GM12873 (cell line): ENCODE measurements around the gene COL6A1.

Experiments
- TF ChIP-seq, protein P1 (sequence below): IDR thresholded peaks from 2 replicates; pipeline ENCODE4 v1.5.1; 2012; ENCODE audit warnings: low read depth, mild to moderate bottlenecking, moderate library complexity, low read length, control low read depth; ENCODE audit not compliant: insufficient read depth; ENCODE audit errors: missing control alignments

Gene COL6A1

DNA sequence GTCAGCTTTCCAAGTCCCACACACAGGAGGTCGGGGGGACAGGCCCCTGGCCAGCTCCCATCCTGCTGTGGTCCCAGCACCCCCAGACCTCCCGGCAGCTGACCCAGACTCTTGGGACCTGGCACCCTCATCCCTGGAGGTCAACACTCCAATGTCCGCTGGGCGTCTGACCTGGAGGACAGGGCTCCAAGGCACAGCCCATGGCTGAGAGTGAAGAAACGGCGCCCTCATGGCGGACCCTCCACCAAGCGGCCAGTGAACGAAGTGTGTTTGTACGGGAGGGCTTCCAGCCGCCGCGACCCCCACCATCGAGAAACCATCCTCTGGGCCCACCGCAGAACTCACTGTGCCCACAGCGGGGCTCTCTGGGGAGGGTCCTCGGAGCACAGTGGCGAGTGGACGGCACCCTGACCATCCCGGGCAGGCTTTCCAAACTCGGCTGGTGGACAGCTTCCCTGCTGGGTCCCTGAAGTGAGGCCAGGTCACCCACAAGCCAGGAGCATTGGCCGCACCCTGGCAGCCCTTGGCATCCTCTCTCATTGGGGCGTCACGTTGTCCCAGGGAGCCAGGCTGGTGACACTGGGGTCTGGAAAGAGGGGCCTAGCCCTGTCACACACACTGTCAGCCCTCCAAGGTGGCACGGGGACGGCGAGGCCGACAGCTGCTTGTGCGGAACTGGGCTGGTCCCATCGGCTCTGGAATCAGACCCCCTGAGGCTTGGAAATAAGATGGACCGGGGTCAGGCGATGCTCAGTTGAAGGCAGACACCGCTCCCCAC is 68.5 kb downstream of the COL6A1 start:
- TF ChIP-seq, protein P1, sequence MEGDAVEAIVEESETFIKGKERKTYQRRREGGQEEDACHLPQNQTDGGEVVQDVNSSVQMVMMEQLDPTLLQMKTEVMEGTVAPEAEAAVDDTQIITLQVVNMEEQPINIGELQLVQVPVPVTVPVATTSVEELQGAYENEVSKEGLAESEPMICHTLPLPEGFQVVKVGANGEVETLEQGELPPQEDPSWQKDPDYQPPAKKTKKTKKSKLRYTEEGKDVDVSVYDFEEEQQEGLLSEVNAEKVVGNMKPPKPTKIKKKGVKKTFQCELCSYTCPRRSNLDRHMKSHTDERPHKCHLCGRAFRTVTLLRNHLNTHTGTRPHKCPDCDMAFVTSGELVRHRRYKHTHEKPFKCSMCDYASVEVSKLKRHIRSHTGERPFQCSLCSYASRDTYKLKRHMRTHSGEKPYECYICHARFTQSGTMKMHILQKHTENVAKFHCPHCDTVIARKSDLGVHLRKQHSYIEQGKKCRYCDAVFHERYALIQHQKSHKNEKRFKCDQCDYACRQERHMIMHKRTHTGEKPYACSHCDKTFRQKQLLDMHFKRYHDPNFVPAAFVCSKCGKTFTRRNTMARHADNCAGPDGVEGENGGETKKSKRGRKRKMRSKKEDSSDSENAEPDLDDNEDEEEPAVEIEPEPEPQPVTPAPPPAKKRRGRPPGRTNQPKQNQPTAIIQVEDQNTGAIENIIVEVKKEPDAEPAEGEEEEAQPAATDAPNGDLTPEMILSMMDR: no peak

DNA sequence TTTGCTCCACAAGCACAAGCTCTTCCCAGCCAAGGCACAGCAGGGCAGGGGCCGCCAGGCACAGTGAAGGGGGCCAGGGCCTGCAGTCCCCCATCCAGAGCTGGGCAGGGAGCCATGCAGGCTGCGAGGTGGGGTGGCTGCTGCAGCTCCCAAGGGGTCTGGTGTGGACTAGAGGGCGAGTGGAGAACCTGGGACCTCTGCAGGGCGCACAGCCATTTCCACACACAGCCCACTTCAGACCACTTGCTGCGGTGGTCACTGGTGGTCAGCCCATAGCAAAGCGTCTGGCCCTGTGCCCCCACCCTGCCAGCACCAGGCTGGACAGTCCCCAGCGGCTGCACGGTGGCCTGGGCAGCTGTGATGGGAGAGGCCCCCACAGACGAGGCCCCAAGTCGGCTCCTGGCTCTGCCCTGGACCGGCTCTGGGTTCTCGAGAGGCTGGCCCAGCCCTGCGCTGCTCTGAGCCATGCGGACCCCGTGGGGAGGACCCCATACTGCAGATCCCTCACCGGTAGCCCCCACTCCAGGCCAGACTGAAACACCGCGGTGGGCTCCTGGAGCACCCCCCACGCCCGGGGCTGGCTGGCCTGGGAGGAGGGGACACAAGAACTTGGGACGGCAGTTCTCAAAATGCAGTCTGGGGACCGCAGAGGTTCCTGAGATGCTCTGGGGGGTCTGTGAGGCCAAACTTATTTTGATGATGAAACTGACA is 69.3 kb downstream of the COL6A1 start:
- TF ChIP-seq, protein P1: no peak

DNA sequence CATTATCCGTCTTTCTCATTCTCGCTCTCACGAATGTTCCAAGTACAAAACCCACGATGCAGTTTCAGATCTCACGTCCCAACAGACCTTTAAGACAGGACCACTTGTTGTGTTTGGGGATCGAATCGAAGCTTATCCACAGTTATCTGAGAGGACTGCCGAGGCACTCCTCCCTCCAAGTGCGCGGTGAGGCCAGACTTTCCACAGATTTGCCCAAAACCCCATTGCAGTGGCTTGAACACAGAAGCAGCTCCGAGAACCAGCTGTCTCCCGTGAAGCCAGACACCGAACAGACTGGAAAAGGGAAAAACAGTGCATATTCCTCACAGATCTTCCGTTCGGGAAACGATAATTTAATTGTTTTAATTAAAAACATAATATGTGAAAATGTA is 69.8 kb downstream of the COL6A1 start:
- TF ChIP-seq, protein P1: no peak

DNA sequence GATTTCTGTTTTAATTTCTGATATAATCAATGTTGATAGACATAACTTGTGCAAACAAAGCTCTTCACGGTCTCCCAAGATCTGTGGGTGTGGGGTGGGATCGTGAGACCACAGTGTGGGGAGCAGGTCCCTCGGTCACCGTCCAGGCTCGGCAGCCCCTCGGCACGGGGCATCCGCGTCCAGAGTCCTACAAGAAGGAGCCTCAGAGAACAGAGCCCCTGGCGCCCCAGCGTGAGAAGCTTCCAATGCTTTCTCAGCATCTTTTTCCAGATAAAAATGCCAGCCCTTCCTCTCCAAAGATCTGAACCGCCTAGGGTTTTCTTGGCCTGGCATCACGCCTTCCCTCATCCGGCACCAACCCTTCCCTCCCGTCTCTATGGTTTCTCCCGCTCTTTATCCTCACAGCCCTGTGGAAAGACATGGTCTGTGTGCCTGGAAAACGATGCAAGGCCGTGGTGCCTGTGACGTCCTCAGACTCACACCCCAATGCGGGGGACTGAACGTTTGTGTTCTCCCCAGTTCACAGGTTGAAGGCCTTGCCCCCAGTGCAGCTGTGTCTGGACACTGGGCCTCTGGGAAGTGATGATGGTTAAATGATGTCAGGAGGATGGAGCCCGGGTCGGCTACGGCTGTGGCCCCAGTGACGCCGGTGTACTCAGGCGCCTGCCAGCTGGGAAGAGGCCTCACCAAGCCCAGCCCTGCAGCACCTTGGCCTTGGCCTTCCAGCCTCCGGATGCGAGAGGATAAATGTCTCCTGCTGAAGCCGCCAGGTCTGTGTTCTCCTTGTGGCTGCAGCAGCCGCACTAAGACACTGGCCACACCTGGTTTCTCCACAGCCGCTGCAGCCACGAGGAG is 70.5 kb downstream of the COL6A1 start:
- TF ChIP-seq, protein P1: no peak

DNA sequence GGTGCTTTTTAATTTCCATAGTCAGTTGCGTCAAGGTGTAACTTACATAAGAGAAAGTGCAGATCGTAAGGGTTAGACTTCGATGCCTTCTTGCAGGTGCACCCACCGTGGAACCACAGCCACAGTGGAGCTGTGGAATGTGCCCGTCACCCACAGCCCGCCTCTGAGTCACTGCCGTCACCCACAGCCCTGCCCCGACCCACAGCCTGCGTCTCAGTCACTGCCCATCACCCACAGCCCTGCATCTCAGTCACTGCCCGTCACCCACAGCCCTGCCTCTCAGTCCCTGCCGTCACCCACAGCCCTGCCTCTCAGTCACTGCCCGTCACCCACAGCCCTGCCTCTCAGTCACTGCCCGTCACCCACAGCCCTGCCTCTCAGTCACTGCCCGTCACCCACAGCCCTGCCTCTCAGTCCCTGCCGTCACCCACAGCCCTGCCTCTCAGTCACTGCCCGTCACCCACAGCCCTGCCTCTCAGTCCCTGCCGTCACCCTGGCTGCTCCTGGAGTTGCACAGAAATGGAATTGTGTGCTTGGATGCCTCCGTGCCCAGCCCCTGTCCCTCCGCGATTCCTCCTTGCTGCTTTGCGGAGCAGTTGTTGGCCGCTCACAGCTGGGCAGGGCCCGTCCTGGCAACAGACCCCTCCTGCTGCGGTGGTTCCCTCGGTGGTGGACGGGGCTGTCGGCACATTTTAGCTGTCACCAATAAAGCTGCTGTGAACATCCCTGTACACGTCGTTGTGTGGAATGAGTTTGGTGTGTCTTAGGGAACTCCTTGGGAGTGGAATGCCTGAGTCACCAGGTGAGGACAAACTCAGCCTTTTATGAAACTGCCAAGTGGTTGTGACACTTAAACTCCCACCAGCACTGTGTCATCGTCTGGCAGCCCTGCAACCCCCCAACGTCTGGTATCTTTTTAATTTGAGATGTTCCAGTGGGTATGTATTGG is 71.4 kb downstream of the COL6A1 start:
- TF ChIP-seq, protein P1: no peak

DNA sequence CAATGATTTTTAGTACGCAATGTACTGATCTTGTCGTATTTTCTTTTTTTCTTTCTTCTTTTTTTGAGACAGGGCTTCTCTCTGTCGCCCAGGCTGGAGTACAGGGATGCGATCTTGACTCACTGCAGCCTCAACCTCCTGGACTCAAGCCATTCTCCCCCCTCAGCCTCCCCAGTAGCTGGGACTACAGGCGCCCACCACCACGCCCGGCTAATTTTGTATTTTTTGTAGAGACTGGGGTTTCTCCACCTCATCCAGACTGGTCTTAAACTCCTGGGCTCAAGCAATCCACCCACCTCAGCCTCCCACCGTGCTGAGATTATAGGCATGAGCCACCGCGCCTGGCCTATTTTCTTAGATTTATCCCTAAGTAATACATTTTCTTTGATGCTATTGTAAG is 72.5 kb downstream of the COL6A1 start:
- TF ChIP-seq, protein P1: no peak
